H1 (cell line): ENCODE data around the gene CDYL. TPM values are rescaled to one million over a fixed set of nuclear protein-coding genes. Genes with fewer than 3 reads are reported as not detected.

ENCODE experiments used
- CTCF ChIA-PET: fragments of 300-600 bp; sonication (Branson Sonifier 250); formaldehyde crosslinking; loops from one replicate; lab custom pipeline; 2021; ENCODE audit not compliant: partially characterized antibody; lab: Charles Lee
- POLR2A ChIA-PET: fragments of 300-600 bp; sonication (Branson Sonifier 250); formaldehyde crosslinking; loops from one replicate; lab custom pipeline; 2021; ENCODE audit warnings: inconsistent platforms; ENCODE audit not compliant: partially characterized antibody; lab: Charles Lee
- DNase-seq, 2 experiments: peaks; one replicate each; pipeline versions ENCODE4 v3.0.0 to v3.0.0-alpha.2; 2010 to 2022; ENCODE audit warnings: low spot score in 2 of 2, low read depth in 1 of 2, mixed read lengths in 1 of 2
- FAIRE-seq: peaks from 2 replicates; lab custom pipeline; 2011; peaks lifted over from hg19 to GRCh38; lab: Jason Lieb, UNC
- H2AFZ ChIP-seq: 2 replicates; pipeline ENCODE4 v1.8.1; 2012; ENCODE audit warnings: low read length, inconsistent platforms
- H2AK5ac ChIP-seq: 2 replicates; pipeline ENCODE4 v1.6.1; 2013; ENCODE audit warnings: low read depth, low read length
- H2BK120ac ChIP-seq: replicated peaks from 2 replicates; pipeline ENCODE3; 2013; ENCODE audit warnings: low read depth, low read length, inconsistent platforms
- H2BK12ac ChIP-seq: 2 replicates; pipeline ENCODE4 v1.6.1; 2013; ENCODE audit warnings: low read depth, low read length
- H2BK15ac ChIP-seq: 2 replicates; pipeline ENCODE4 v1.6.1; 2013; ENCODE audit warnings: low read length
- H2BK20ac ChIP-seq: 2 replicates; pipeline ENCODE4 v1.6.1; 2013; ENCODE audit warnings: low read length
- H2BK5ac ChIP-seq: 2 replicates; pipeline ENCODE4 v1.6.1; 2013; ENCODE audit warnings: low read depth, low read length
- H3K14ac ChIP-seq: 2 replicates; pipeline ENCODE4 v1.6.1; 2013; ENCODE audit warnings: inconsistent platforms; ENCODE audit not compliant: insufficient read length
- H3K18ac ChIP-seq: 2 replicates; pipeline ENCODE4 v1.6.1; 2013; ENCODE audit warnings: low read length; ENCODE audit errors: extremely low read depth
- H3K23ac ChIP-seq: 2 replicates; pipeline ENCODE4 v1.6.1; 2013; ENCODE audit warnings: inconsistent platforms; ENCODE audit not compliant: insufficient read length
- H3K23me2 ChIP-seq: 2 replicates; pipeline ENCODE4 v1.6.1; 2013; ENCODE audit warnings: low read depth, low read length
- H3K27ac ChIP-seq: 2 replicates; pipeline ENCODE4 v1.6.1; 2011; ENCODE audit warnings: low read depth, low read length, inconsistent platforms
- H3K27me3 ChIP-seq, 4 experiments: replicated peaks in 1 of 4; 1 replicate in 1 of 4; 2 replicates in 3 of 4; pipeline versions ENCODE4 v1.6.1 to v1.8.1; 2011 to 2013; ENCODE audit warnings: low read length in 3 of 4, mild to moderate bottlenecking in 3 of 4, inconsistent platforms in 2 of 4, mixed read lengths in 2 of 4, moderate library complexity in 1 of 4; ENCODE audit not compliant: control insufficient read depth in 3 of 4, insufficient read depth in 3 of 4; ENCODE audit errors: extremely low read depth in 1 of 4
- H3K36me3 ChIP-seq, 4 experiments: 2 replicates each; pipeline versions ENCODE4 v1.6.1 to v1.8.1; 2011 to 2013; ENCODE audit warnings: mild to moderate bottlenecking in 4 of 4, low read length in 3 of 4, moderate library complexity in 2 of 4, control low read depth in 1 of 4, inconsistent platforms in 1 of 4; ENCODE audit not compliant: insufficient read depth in 4 of 4, control insufficient read depth in 2 of 4
- H3K4ac ChIP-seq: replicated peaks from 2 replicates; pipeline ENCODE3; 2013; ENCODE audit warnings: low read length, low read depth, mixed read lengths, inconsistent platforms; ENCODE audit not compliant: insufficient read length
- H3K4me1 ChIP-seq, 4 experiments: replicated peaks in 1 of 4; 1 replicate in 1 of 4; 2 replicates in 3 of 4; pipeline versions ENCODE4 v1.6.1 to v1.8.1; 2011 to 2013; ENCODE audit warnings: low read length in 3 of 4, inconsistent platforms in 2 of 4, mixed read lengths in 1 of 4; ENCODE audit not compliant: insufficient read depth in 4 of 4, control insufficient read depth in 3 of 4
- H3K4me2 ChIP-seq, 2 experiments: 2 replicates each; pipeline versions ENCODE4 v1.6.1 to v1.8.1; 2011 to 2013; ENCODE audit warnings: low read depth in 2 of 2, low read length in 2 of 2, control low read depth in 1 of 2, inconsistent platforms in 1 of 2, mild to moderate bottlenecking in 1 of 2; ENCODE audit not compliant: insufficient read depth in 1 of 2
- H3K4me3 ChIP-seq, 4 experiments: fragments of 200-600, 300-600 bp in 1 of 4; sonication (generic), shearing (Covaris generic), sonication (Bioruptor Twin) in 1 of 4; 2 replicates each; pipeline versions ENCODE4 v1.5.1 to v1.8.1; 2011 to 2016; ENCODE audit warnings: low read length in 4 of 4, low read depth in 3 of 4, control low read depth in 2 of 4, inconsistent platforms in 2 of 4, mild to moderate bottlenecking in 2 of 4, mixed read lengths in 1 of 4, moderate library complexity in 1 of 4; ENCODE audit not compliant: insufficient read depth in 2 of 4; ENCODE audit errors: extremely low read depth in 1 of 4
- H3K56ac ChIP-seq: replicated peaks from 2 replicates; pipeline ENCODE3; 2013; ENCODE audit warnings: low read depth, mild to moderate bottlenecking, mixed read lengths, low read length, inconsistent platforms; ENCODE audit not compliant: insufficient read length
- H3K79me1 ChIP-seq: 2 replicates; pipeline ENCODE4 v1.6.1; 2013; ENCODE audit warnings: low read depth, low read length, control low read depth
- H3K79me2 ChIP-seq, 2 experiments: 2 replicates each; pipeline versions ENCODE4 v1.6.1 to v1.8.1; 2012 to 2013; ENCODE audit warnings: low read length in 2 of 2, mild to moderate bottlenecking in 2 of 2, inconsistent platforms in 1 of 2; ENCODE audit not compliant: insufficient read depth in 2 of 2, control insufficient read depth in 1 of 2
- H3K9ac ChIP-seq, 4 experiments: replicated peaks in 1 of 4; 1 replicate in 1 of 4; 2 replicates in 3 of 4; pipeline versions ENCODE4 v1.6.1 to v1.8.1; 2011 to 2013; ENCODE audit warnings: low read depth in 3 of 4, low read length in 3 of 4, control low read depth in 2 of 4, mild to moderate bottlenecking in 2 of 4, moderate library complexity in 2 of 4, inconsistent platforms in 1 of 4; ENCODE audit errors: extremely low read depth in 1 of 4
- H3K9me3 ChIP-seq, 2 experiments: 2 replicates each; pipeline versions ENCODE4 v1.6.1 to v1.8.1; 2012 to 2013; ENCODE audit warnings: mild to moderate bottlenecking in 2 of 2, moderate library complexity in 2 of 2, control low read depth in 1 of 2, inconsistent platforms in 1 of 2, low read depth in 1 of 2, low read length in 1 of 2, mixed read lengths in 1 of 2; ENCODE audit not compliant: insufficient read depth in 2 of 2
- H4K20me1 ChIP-seq, 2 experiments: replicated peaks in 1 of 2; 2 replicates each; pipeline versions ENCODE3 to v1.8.1; 2011 to 2013; ENCODE audit warnings: inconsistent platforms in 2 of 2, low read length in 2 of 2, mild to moderate bottlenecking in 1 of 2; ENCODE audit not compliant: insufficient read depth in 2 of 2, control insufficient read depth in 1 of 2
- H4K5ac ChIP-seq: 2 replicates; pipeline ENCODE4 v1.6.1; 2013; ENCODE audit warnings: low read length, low read depth, mixed read lengths, inconsistent platforms; ENCODE audit not compliant: insufficient read length
- H4K8ac ChIP-seq: 2 replicates; pipeline ENCODE4 v1.8.0; 2013; ENCODE audit warnings: mild to moderate bottlenecking, moderate library complexity, low read length, inconsistent platforms; ENCODE audit not compliant: insufficient read depth; ENCODE audit errors: extremely low read depth
- H4K91ac ChIP-seq: replicated peaks from 2 replicates; pipeline ENCODE3; 2013; ENCODE audit warnings: low read length, mixed read lengths, inconsistent platforms; ENCODE audit not compliant: insufficient read length
- GABPA ChIP-seq: IDR thresholded peaks from 2 replicates; pipeline ENCODE4 v1.6.1; 2011; ENCODE audit warnings: mild to moderate bottlenecking, low read length, moderate library complexity, borderline replicate concordance; ENCODE audit not compliant: insufficient read depth
- GTF2F1 ChIP-seq: IDR thresholded peaks from 2 replicates; pipeline ENCODE4 v1.6.1; 2012; ENCODE audit warnings: low read depth, low read length, improper control_type of control experiment, borderline replicate concordance
- KDM4A ChIP-seq: IDR thresholded peaks from one replicate; pipeline ENCODE4 v1.7.1; 2012; ENCODE audit warnings: low read depth, mild to moderate bottlenecking, moderate library complexity, low read length, inconsistent platforms; ENCODE audit not compliant: severe bottlenecking
- MAX ChIP-seq: IDR thresholded peaks from 2 replicates; pipeline ENCODE4 v1.6.1; 2012; ENCODE audit warnings: inconsistent platforms
- PHF8 ChIP-seq: fragments of 200-600 bp; sonication (generic); conservative IDR thresholded peaks from 2 replicates; pipeline ENCODE4 v1.7.1; 2012; ENCODE audit warnings: low read depth, mild to moderate bottlenecking, inconsistent platforms, low read length, moderate library complexity
- POU5F1 ChIP-seq: IDR thresholded peaks from 2 replicates; pipeline ENCODE4 v1.6.1; 2011; ENCODE audit warnings: low read depth, mild to moderate bottlenecking, low read length, moderate library complexity
- RAD21 ChIP-seq, 2 experiments: IDR thresholded peaks in 1 of 2; conservative IDR thresholded peaks in 1 of 2; 2 replicates each; pipeline ENCODE4 v1.6.1; 2011; ENCODE audit warnings: low read depth in 2 of 2, low read length in 2 of 2, improper control_type of control experiment in 1 of 2, inconsistent platforms in 1 of 2, mild to moderate bottlenecking in 1 of 2, moderate library complexity in 1 of 2
- SIN3A ChIP-seq, 2 experiments: IDR thresholded peaks in 1 of 2; conservative IDR thresholded peaks in 1 of 2; 2 replicates each; pipeline ENCODE4 v1.6.1; 2011 to 2012; ENCODE audit warnings: low read length in 2 of 2, improper control_type of control experiment in 1 of 2, low read depth in 1 of 2, mild to moderate bottlenecking in 1 of 2
- WGBS, 2 experiments: shearing (Covaris generic) in 1 of 2; methylation state at CpG; one replicate each; pipeline versions ENCODE4 v1.1.6 to v1.1.7; 2013 to 2015; ENCODE audit warnings: low lambda C conversion rate in 2 of 2, mixed read lengths in 2 of 2, inconsistent platforms in 1 of 2, low coverage in 1 of 2, missing lambda C conversion rate in 1 of 2; ENCODE audit not compliant: insufficient replicate concordance in 2 of 2, insufficient coverage in 1 of 2, insufficient read length in 1 of 2; ENCODE audit errors: extremely low coverage in 1 of 2, missing lambda C conversion rate in 1 of 2; 5-methylcytosine and 5-hydroxymethylcytosine counted together
- polyA plus RNA-seq, 7 experiments: library from polyadenylated mRNA; depleted of rRNA in 3 of 7; stranded (reverse) in 5 of 7; unstranded in 2 of 7; fragments of >200 nt in 5 of 7; fragments of 200-250 nt in 2 of 7; gene quantifications; 1 replicate in 5 of 7; 2 replicates in 1 of 7; 4 replicates in 1 of 7; pipeline versions ENCODE4 v1.2.1 to v1.2.3, GENCODE V29; 2011 to 2013; ENCODE audit warnings: missing spikeins in 2 of 7, mixed read lengths in 2 of 7
- total RNA-seq: library from RNA; stranded (reverse); fragmentation: NEBNext Ultra II Directional; extraction: Animal tissue kit (Norgen Biotek cat#: 25700); gene quantifications from 2 replicates; pipeline ENCODE4 v1.2.1, GENCODE V29; 2021

The CDYL gene
- total and polyA plus RNA-seq, 2 of the 8 experiments (the other 6 are each of a cell fraction or from before 2014, with no cell fraction given): 56.4 to 119 TPM

GRCh38 chr6:5004373-5005037 is 228.3 kb downstream of the CDYL start:
- POLR2A ChIA-PET: interaction anchor here (0.9 to 1.9 kb wide), 2 partner anchors 14 to 30 kb away, joined by 4 to 7 read pairs; no protein-coding TSS in a partner anchor
- Histone ChIP-seq H4K8ac (no peak overlapping the region), H3K4ac (no peak overlapping the region), H2BK12ac (no peak overlapping the region), H3K18ac (0 out of 2 replicates have a peak overlapping the region, but pooled peaks have one; percentile 9), H3K4me2 (peak overlapping the region; percentile 62 to 78), H3K23me2 (no peaks in the 10 kb centered on the region), H4K91ac (no peak overlapping the region), H2AFZ (peak overlapping the region; percentile 92), H3K14ac (no peak overlapping the region), H3K4me3 (peak overlapping the region; percentile 65 to 86 (median 70)), H3K9me3 (no peaks in the 10 kb centered on the region; a peak in 1 of 4 replicates), H3K4me1 (peaks cover 0 to 5% (median under 1%) of the 10 kb centered on the region in 4 experiments; a peak in 2 of 7 replicates), H2BK15ac (peak overlapping the region; percentile 55; the same call in 1 of the 2 replicates), H2BK20ac (no peak overlapping the region), H3K56ac (no peak overlapping the region), H2AK5ac (no peak overlapping the region), H3K9ac (peak overlapping the region in 1 of 4 experiments; percentile 53; a peak in 1 of 7 replicates), H3K23ac (no peak overlapping the region), H3K79me2 (no peaks in the 10 kb centered on the region), H3K79me1 (no peaks in the 10 kb centered on the region), H4K20me1 (no peaks in the 10 kb centered on the region), H3K36me3 (peaks cover 0 to 5% (median 2%) of the 10 kb centered on the region in 4 experiments; a peak in 2 of 8 replicates), H3K27me3 (no peaks in the 10 kb centered on the region; a peak in 1 of 7 replicates), H3K27ac (no peak overlapping the region), H4K5ac (no peak overlapping the region), H2BK120ac (no peak overlapping the region)
- CTCF ChIA-PET: interaction anchor here (1.0 to 1.8 kb wide), 5 partner anchors 9 to 48 kb away, joined by 3 to 6 read pairs (median 4); no protein-coding TSS in a partner anchor
- 58% methylated on average over 12 of the region's 12 CpGs; no CpG with 5 or more reads in 1 of the 2 experiments for WGBS, 2 experiments
- FAIRE-seq (no peak), DNase-seq (peak in 1 of 2 experiments; percentile 26)
- no peak; the same call in 1 of the 2 replicates for TF ChIP-seq PHF8
- no peak for TF ChIP-seq POU5F1
- no peak for TF ChIP-seq KDM4A
- TF ChIP-seq SIN3A (conservative IDR thresholded peaks at IDR 0.05 in 1 of 2, IDR thresholded peaks at IDR 0.05 in 1 of 2; ENCODE audit: low read depth in 1 of 2, low read length in 2 of 2): no peak
- TF ChIP-seq GTF2F1: no peak
- TF ChIP-seq MAX: no peak
- no peak for TF ChIP-seq GABPA
- TF ChIP-seq RAD21 (IDR thresholded peaks at IDR 0.05 in 1 of 2, conservative IDR thresholded peaks at IDR 0.05 in 1 of 2; ENCODE audit: low read depth in 2 of 2, low read length in 2 of 2): no peak
- TF ChIP-seq, all 59 proteins: peak for 0
- H2BK5ac ChIP-seq: 0 out of 2 replicates have a peak overlapping the region, but pooled peaks have one; percentile 40
